Measurements from ENCODE around the gene PICK1. TPM values are rescaled to one million over a fixed set of nuclear protein-coding genes. Genes with fewer than 3 reads are reported as not detected.

The PICK1 gene
- polyA plus RNA-seq, 4 donors, result 24.3 to 33.3 (median 32.0) TPM

GRCh38 chr22:38028344-38029130, 28.7 kb upstream of the PICK1 start:
- DNase-seq (no peak), FAIRE-seq (no peak)
- Histone ChIP-seq H3K9me3 (ENCODE audit: control insufficient read depth in 2 of 2, insufficient read depth in 1 of 2, low read depth in 1 of 2, low read length in 1 of 2) (no peaks in the 10 kb centered on the region), H3K4me3 (ENCODE audit: low read depth in 1 of 3, low read length in 3 of 3) (no peak overlapping the region), H3K4me1 (ENCODE audit: control insufficient read depth in 3 of 3, insufficient read depth in 2 of 3, low read depth in 1 of 3, low read length in 2 of 3) (peaks cover 0 to 11% (median 0%) of the 10 kb centered on the region in 3 donors), H3K27ac (ENCODE audit: low read depth in 1 of 3, low read length in 2 of 3) (no peak overlapping the region), H3K36me3 (ENCODE audit: control insufficient read depth in 3 of 3, insufficient read depth in 2 of 3, low read depth in 1 of 3, low read length in 3 of 3) (no peaks in the 10 kb centered on the region), H3K27me3 (ENCODE audit: control insufficient read depth in 3 of 3, insufficient read depth in 3 of 3, low read length in 3 of 3) (peaks cover 0 to 2% (median 0%) of the 10 kb centered on the region in 3 donors)
- 89 to 95% (median 92%) methylated on average over 15 of the region's 15 CpGs for WGBS, 3 donors

DNA sequence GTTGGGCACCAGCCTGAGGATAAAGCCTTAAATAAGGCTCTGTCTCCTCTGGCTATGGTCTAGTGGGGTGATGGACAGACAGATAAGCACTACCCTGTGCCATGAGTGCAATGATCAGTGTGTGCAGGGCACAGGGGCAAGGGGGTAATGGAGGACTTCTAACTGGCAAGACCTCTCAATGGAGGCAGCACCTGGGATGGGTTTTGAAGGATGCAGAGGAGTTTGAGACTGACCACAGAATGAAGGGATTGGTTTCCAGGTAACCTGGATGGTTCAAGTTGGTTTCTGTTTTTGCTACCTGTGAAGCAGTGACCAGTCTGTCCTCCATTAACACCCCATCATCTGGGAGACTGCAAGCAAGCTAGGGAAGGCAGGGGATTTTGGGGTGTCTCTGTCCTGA, 27.8 kb upstream of the PICK1 start:
- Histone ChIP-seq H3K36me3 (ENCODE audit: control insufficient read depth in 3 of 3, insufficient read depth in 2 of 3, low read depth in 1 of 3, low read length in 3 of 3) (no peaks in the 10 kb centered on the region), H3K27me3 (ENCODE audit: control insufficient read depth in 3 of 3, insufficient read depth in 3 of 3, low read length in 3 of 3) (peaks cover 0 to 2% (median 0%) of the 10 kb centered on the region in 3 donors), H3K27ac (ENCODE audit: low read depth in 1 of 3, low read length in 2 of 3) (no peak overlapping the region), H3K4me3 (ENCODE audit: low read depth in 1 of 3, low read length in 3 of 3) (no peak overlapping the region), H3K4me1 (ENCODE audit: control insufficient read depth in 3 of 3, insufficient read depth in 2 of 3, low read depth in 1 of 3, low read length in 2 of 3) (peaks cover 0 to 19% (median 0%) of the 10 kb centered on the region in 3 donors), H3K9me3 (ENCODE audit: control insufficient read depth in 2 of 2, insufficient read depth in 1 of 2, low read depth in 1 of 2, low read length in 1 of 2) (no peaks in the 10 kb centered on the region)
- FAIRE-seq, result no peak
- DNase-seq, result no peak

- no peaks in the 10 kb centered on the region for H3K9me3 ChIP-seq (ENCODE audit: control insufficient read depth in 2 of 2, insufficient read depth in 1 of 2, low read depth in 1 of 2, low read length in 1 of 2)
- no peak overlapping the region for H3K27ac ChIP-seq (ENCODE audit: low read depth in 1 of 3, low read length in 2 of 3)
- DNase-seq (no peak), FAIRE-seq (no peak)
- 39 to 53% (median 49%) methylated on average over 5 of the region's 5 CpGs for WGBS, 3 donors
- H3K4me3 ChIP-seq (ENCODE audit: low read depth in 1 of 3, low read length in 3 of 3), result no peak overlapping the region
- H3K4me1 ChIP-seq (ENCODE audit: control insufficient read depth in 3 of 3, insufficient read depth in 2 of 3, low read depth in 1 of 3, low read length in 2 of 3), result peaks cover 0 to 20% (median 0%) of the 10 kb centered on the region in 3 donors
- no peaks in the 10 kb centered on the region for H3K36me3 ChIP-seq (ENCODE audit: control insufficient read depth in 3 of 3, insufficient read depth in 2 of 3, low read depth in 1 of 3, low read length in 3 of 3)
- H3K27me3 ChIP-seq (ENCODE audit: control insufficient read depth in 3 of 3, insufficient read depth in 3 of 3, low read length in 3 of 3), result peaks cover 0 to 2% (median 0%) of the 10 kb centered on the region in 3 donors
These were observed 27.3 kb upstream of the PICK1 start for GRCh38 chr22:38029901-38030300.

DNA sequence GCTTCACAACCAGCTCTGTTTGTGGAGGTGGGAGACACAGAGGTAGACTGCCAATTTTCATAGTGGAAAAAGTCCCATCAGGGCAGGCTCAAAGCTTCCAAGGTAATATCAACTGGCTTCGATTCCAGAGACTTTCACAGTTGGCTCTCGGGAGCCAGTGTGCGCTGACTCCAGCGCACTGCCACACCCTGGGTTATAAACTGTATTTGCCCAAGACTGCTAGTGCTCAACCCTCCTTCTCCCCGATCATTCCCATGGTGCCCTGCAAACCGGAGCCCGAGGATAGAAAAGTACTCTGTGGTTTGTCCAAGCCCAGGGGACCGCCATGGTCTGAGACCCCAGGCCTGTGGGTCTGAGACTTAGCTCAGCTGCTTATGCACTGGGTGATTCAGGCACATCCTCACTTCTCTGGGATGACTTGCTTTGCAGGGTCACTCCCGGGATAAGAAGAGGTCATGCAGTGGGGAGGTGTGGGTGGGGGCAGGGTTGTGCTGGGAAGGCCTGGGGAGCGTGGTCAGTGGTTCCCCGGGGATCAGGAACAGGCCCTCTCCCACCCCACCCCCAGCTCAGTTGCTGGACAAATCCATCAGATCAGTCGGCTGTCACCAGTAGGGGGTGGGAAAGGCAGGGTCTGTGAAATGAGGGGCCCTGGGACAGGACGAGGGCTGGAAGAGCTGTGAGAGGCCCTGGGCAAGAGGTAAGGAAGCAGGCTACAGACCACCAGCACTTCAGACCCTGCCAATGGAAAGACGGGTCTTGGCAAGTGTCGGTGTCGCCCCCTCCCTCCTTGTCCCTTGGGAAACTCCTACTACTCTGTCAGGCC, 26.7 kb upstream of the PICK1 start:
- Histone ChIP-seq H3K4me1 (ENCODE audit: control insufficient read depth in 3 of 3, insufficient read depth in 2 of 3, low read depth in 1 of 3, low read length in 2 of 3) (peaks cover 0 to 20% (median 0%) of the 10 kb centered on the region in 3 donors), H3K27ac (ENCODE audit: low read depth in 1 of 3, low read length in 2 of 3) (no peak overlapping the region), H3K4me3 (ENCODE audit: low read depth in 1 of 3, low read length in 3 of 3) (no peak overlapping the region), H3K27me3 (ENCODE audit: control insufficient read depth in 3 of 3, insufficient read depth in 3 of 3, low read length in 3 of 3) (peaks cover 0 to 2% (median 0%) of the 10 kb centered on the region in 3 donors), H3K9me3 (ENCODE audit: control insufficient read depth in 2 of 2, insufficient read depth in 1 of 2, low read depth in 1 of 2, low read length in 1 of 2) (no peaks in the 10 kb centered on the region), H3K36me3 (ENCODE audit: control insufficient read depth in 3 of 3, insufficient read depth in 2 of 3, low read depth in 1 of 3, low read length in 3 of 3) (no peaks in the 10 kb centered on the region)
- FAIRE-seq (no peak), DNase-seq (peak; percentile 70 to 73)
- WGBS, 3 donors, result 27 to 57% (median 48%) methylated on average over 13 to 16 of the region's 16 CpGs

DNA sequence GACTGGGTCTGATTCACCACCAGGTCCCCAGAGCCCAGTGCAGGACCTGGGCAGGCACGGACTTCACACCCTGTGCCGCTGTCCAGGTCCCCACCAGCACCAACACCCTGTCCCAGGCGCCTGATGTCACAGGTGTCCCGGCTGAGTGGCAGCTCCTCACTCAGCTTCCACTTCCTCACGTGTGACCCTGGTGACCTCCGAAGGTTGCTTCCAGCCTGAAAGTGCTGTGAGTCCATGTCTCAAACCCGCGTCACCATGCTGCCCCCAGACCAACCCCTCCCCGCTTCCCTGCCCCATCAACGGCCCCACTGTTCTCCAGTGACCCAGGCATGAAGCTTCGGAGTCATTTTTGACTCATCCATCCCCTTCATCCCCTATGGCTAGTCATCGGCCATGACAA, 25.7 kb upstream of the PICK1 start:
- Histone ChIP-seq H3K36me3 (ENCODE audit: control insufficient read depth in 3 of 3, insufficient read depth in 2 of 3, low read depth in 1 of 3, low read length in 3 of 3) (no peaks in the 10 kb centered on the region), H3K4me3 (ENCODE audit: low read depth in 1 of 3, low read length in 3 of 3) (no peak overlapping the region), H3K27ac (ENCODE audit: low read depth in 1 of 3, low read length in 2 of 3) (no peak overlapping the region), H3K27me3 (ENCODE audit: control insufficient read depth in 3 of 3, insufficient read depth in 3 of 3, low read length in 3 of 3) (peaks cover 0 to 2% (median 0%) of the 10 kb centered on the region in 3 donors), H3K4me1 (ENCODE audit: control insufficient read depth in 3 of 3, insufficient read depth in 2 of 3, low read depth in 1 of 3, low read length in 2 of 3) (peaks cover 0 to 20% (median 0%) of the 10 kb centered on the region in 3 donors), H3K9me3 (ENCODE audit: control insufficient read depth in 2 of 2, insufficient read depth in 1 of 2, low read depth in 1 of 2, low read length in 1 of 2) (no peaks in the 10 kb centered on the region)
- FAIRE-seq (no peak), DNase-seq (no peak)
- 84 to 91% (median 90%) methylated on average over 12 of the region's 12 CpGs for WGBS, 3 donors

- peaks cover 0 to 2% (median 0%) of the 10 kb centered on the region in 3 donors for H3K27me3 ChIP-seq (ENCODE audit: control insufficient read depth in 3 of 3, insufficient read depth in 3 of 3, low read length in 3 of 3)
- peaks cover 0 to 20% (median 0%) of the 10 kb centered on the region in 3 donors for H3K4me1 ChIP-seq (ENCODE audit: control insufficient read depth in 3 of 3, insufficient read depth in 2 of 3, low read depth in 1 of 3, low read length in 2 of 3)
- H3K9me3 ChIP-seq (ENCODE audit: control insufficient read depth in 2 of 2, insufficient read depth in 1 of 2, low read depth in 1 of 2, low read length in 1 of 2), result no peaks in the 10 kb centered on the region
- no peaks in the 10 kb centered on the region for H3K36me3 ChIP-seq (ENCODE audit: control insufficient read depth in 3 of 3, insufficient read depth in 2 of 3, low read depth in 1 of 3, low read length in 3 of 3)
- no peak for FAIRE-seq
- DNase-seq, result no peak
- 85 to 88% (median 88%) methylated on average over 19 of the region's 19 CpGs for WGBS, 3 donors
- no peak overlapping the region for H3K27ac ChIP-seq (ENCODE audit: low read depth in 1 of 3, low read length in 2 of 3)
- no peak overlapping the region for H3K4me3 ChIP-seq (ENCODE audit: low read depth in 1 of 3, low read length in 3 of 3)
These were observed 24.3 kb upstream of the PICK1 start for GRCh38 chr22:38032681-38033521.

GRCh38 chr22:38033522-38034277, 23.5 kb upstream of the PICK1 start:
- 73 to 86% (median 83%) methylated on average over 26 to 27 of the region's 27 CpGs for WGBS, 3 donors
- H3K36me3 ChIP-seq (ENCODE audit: control insufficient read depth in 3 of 3, insufficient read depth in 2 of 3, low read depth in 1 of 3, low read length in 3 of 3), result no peaks in the 10 kb centered on the region
- peaks cover 0 to 20% (median 0%) of the 10 kb centered on the region in 3 donors for H3K4me1 ChIP-seq (ENCODE audit: control insufficient read depth in 3 of 3, insufficient read depth in 2 of 3, low read depth in 1 of 3, low read length in 2 of 3)
- H3K27ac ChIP-seq (ENCODE audit: low read depth in 1 of 3, low read length in 2 of 3), result peak overlapping the region in 1 of 3 donors; percentile 41
- H3K4me3 ChIP-seq (ENCODE audit: low read depth in 1 of 3, low read length in 3 of 3), result no peak overlapping the region
- FAIRE-seq (no peak), DNase-seq (no peak)
- peaks cover 0 to 2% (median 0%) of the 10 kb centered on the region in 3 donors for H3K27me3 ChIP-seq (ENCODE audit: control insufficient read depth in 3 of 3, insufficient read depth in 3 of 3, low read length in 3 of 3)
- no peaks in the 10 kb centered on the region for H3K9me3 ChIP-seq (ENCODE audit: control insufficient read depth in 2 of 2, insufficient read depth in 1 of 2, low read depth in 1 of 2, low read length in 1 of 2)
